CD4-positive, alpha-beta T cell treated with Interleukin-15 for 4 hours (primary cell): ENCODE data around the gene KLK12.

Source experiments
- DNase-seq: peaks from one replicate; pipeline ENCODE4 v3.0.0-alpha.2; 2020; ENCODE audit warnings: low spot score

Gene KLK12

DNA sequence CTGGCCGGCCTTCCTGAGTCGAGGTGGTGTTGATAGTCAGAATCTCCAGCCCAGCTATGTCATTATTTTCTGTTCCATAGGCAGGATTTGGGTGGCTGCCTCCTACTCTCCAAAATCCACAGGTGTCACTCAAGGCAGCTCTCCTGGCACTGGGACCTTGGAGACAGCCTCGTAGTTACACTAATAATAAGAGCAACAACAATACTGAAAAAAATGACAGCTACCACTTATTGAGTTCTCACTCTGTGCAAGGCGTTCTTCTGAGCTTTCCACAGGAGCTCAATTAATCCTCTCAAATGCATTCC is 12.2 kb upstream of the KLK12 start:
- DNase-seq: no peak

DNA sequence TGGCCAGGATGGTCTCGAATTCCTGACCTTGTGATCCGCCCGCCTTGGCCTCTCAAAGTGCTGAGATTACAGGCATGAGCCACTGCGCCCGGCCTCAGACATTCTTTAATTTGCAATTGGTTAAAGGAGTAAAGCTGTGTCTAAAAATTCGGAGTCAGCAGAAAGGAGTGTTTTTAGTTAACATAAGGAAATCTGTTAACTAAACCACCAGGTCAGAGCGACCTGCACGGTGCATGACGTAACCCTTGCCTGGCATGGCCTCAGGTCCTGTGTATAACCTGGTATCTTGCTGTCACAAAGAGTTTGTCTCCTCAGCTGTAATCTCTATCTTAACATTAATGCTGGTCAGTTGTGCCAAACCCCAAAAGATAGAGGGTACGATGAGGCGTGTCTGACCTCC is 9.5 kb upstream of the KLK12 start:
- no peak for DNase-seq

GRCh38 chr19:51043497-51043896 is 8.7 kb upstream of the KLK12 start:
- no peak for DNase-seq

- no peak for DNase-seq
Measured at GRCh38 chr19:51040151-51040550, 5.3 kb upstream of the KLK12 start.

DNA sequence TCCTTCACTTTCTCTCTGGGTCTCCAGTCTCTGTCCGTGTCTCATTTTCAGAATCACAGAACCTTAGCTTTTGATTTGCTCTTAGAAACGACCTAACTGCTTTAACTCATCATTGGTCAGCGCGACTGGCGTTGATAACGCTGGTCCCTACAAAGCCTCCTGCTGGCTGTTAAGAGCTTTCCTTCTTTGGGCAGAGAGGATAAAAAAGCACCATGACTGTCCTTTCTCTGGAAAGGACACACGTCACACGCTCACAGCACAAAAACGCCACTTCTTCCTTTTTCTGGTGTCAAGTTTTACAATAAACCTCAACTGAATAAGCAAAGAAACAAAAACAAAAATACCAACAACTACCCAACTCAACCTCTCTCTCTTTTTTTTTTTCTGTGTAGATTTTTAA is 1.7 kb upstream of the KLK12 start:
- no peak for DNase-seq

DNA sequence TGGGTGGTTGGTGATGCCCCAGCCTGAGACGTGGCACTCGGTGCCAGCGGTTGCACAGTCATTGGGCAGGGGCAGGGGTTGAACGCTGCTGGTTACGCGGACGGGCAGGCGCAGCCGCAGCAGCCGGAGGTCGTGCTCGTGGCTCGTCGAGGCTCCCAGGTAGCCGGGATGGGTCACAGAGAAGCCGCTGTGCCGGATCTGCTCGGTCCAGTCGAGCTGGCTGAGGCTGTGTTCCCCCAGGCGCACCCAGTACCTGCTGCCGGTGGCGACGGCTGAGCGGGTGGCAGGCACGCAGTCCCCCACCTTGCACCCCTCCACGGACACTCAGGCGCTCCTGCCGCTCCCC is 2.9 kb downstream of the KLK12 start:
- no peak for DNase-seq

DNA sequence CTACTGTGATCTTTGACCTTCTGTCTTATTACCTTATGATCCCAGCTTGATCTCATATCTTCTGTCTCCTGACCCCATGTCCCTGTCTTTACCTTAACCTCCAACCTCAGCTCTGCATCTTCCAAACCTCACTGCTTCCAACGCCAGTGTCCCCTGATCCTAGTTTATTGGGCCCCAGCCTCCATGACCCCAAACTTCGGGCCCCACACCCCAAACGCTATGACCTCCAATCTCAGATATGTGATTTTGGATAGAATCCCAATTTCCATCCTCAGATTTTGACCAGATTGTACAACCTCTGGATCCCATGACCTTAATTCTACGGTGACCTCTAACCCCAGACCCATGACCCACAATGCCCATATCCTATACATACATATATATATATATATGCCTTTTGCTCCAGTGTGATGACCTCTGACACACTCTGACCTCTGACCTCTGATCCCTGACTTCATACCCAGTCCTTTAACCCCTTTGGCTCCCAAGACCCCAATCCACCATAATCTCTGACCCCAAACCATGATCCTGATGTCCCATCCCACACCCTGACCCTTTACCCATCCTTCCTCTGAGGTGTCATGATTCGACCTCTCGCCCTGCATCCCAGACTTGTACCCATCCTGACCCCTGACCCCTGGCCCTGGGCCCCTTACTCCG is 3.5 kb downstream of the KLK12 start:
- no peak for DNase-seq

DNA sequence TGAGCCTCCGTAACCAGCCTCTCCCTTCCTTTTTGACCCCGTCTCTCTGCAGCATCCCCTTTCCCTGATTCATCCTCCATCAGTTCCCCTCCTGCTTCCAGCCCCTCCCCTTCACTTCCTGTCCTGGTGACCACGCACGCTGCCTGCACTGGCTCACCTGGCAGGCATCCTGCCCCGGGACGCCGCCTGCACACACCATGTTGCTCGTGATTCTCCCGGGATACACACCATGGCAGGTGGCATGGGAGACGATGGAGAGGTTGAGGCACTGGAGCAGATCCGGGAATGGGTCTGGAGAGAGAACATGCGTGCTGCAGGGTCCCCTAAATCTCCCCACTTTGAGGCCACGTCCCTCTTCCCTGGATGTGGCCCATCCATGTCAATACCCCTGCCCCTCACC is 4.2 kb downstream of the KLK12 start:
- DNase-seq: no peak

GRCh38 chr19:51029718-51030117 is 5.1 kb downstream of the KLK12 start:
- DNase-seq: no peak

DNA sequence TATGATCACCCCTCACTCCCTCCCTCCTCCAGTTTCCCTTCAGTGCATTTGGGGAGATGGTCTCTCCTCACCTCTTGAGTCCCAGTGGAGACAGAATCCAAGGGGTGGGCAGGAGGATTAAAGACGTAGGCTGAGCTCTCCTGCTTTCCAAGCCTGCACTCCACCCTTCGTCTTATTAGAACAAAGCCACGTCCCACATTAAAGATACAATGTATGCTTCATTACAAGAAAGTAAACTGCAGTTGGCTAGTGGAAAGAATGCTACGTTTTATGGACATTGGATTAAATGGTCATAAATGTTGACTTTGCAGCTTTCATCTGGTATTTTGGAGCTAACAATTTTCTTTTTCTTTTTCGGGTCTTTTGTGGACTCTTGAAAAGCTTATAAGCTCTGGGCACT is 6.9 kb downstream of the KLK12 start:
- DNase-seq: no peak

- no peak for DNase-seq
Measured at GRCh38 chr19:51027126-51027806, 7.5 kb downstream of the KLK12 start.

DNA sequence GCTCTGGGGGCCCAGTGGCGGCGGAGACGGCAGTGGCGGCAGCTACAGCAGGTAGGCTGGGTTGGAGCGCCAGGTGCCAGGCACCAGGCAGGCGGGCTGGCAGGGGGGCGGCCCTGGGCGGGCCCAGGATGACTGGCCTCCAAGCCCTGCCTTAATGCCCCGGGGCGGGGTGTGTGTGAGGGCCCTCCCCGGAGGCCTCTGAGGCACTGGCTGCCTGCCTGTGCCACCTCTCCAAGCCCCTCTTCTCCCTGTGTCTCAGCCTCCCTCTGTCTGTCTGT is 8.3 kb downstream of the KLK12 start, which contains the start of gene KLK11:
TSS of gene KLK11 (minus strand) at position 63 of the 278 bp plus-strand sequence. CDS start 985 bp downstream, outside the sequence.
- no peak for DNase-seq

GRCh38 chr19:51025809-51026553 is 8.8 kb downstream of the KLK12 start:
- DNase-seq: no peak

- no peak for DNase-seq
Measured at GRCh38 chr19:51025401-51025800, 9.4 kb downstream of the KLK12 start.

DNA sequence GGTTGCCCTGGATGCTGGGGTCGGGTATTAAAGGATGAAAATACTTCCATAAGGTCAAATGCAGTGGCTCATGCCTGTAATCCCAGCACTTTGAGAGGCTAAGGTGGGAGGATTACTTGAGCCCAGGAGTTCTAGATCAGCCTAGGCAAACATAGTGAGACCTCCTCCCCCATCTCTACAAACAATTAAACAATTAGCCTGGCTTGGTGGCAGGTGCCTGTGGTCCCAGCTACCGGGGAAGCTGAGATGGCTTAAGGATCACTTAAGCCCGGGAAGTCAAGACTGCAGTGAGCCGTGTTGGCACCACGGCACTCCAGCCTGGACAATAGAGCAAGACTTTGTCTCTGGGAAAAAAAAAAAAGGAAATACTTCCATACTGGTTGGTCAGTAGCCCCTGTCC is 9.9 kb downstream of the KLK12 start:
- DNase-seq: no peak

- no peak for DNase-seq
Measured at GRCh38 chr19:51023946-51024345, 10.9 kb downstream of the KLK12 start.

GRCh38 chr19:51022526-51022925 is 12.3 kb downstream of the KLK12 start:
- DNase-seq: no peak

- DNase-seq: peak; percentile 10
Measured at GRCh38 chr19:51020988-51021651, 13.7 kb downstream of the KLK12 start.

- DNase-seq: no peak
Measured at GRCh38 chr19:51019544-51019925, 15.3 kb downstream of the KLK12 start, which contains the start of gene KLK10. Gene KLK10, minus strand, starts transcription at chr19:51019709. Its CDS starts 579 bp downstream, at chr19:51019130.

DNA sequence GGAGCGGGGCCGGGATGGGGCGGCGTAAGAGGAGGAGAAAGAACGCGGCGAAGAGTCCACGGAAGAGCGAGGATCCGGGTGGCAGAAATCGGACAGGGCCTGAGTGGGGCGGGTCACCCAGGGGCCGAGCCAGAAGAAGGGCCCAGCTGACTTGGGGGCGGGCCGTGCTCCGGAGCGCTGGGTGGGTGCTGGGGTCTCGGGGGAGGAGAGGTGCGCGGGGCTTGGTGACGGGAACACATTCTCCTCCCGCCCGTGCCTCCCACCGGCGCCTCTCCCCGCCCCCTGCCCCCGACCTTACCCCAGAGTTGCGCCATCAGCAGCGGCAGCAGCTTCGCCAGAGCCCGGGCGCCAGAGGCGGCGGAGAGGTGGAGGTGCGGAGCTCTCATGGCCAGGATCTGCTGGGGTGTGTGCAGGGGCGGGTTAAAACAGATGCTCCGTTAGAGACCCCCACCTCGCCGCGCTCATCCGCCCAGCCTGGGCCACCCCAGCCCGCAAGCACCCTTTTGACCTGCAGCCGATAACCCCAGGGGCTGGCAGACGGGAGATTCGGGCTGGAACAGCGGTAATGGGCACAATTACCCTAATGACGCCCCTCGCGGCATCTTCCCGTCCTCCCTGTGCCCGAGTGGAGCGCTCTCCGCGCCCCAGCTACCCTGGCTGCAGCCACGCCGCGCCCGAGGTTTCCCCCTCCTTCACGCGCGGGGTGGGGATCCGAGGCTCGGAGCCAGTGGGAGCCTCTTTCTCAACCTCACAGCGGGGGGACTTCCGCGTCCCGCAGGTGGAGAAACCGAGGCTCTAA is 15.9 kb downstream of the KLK12 start:
- DNase-seq: no peak

DNA sequence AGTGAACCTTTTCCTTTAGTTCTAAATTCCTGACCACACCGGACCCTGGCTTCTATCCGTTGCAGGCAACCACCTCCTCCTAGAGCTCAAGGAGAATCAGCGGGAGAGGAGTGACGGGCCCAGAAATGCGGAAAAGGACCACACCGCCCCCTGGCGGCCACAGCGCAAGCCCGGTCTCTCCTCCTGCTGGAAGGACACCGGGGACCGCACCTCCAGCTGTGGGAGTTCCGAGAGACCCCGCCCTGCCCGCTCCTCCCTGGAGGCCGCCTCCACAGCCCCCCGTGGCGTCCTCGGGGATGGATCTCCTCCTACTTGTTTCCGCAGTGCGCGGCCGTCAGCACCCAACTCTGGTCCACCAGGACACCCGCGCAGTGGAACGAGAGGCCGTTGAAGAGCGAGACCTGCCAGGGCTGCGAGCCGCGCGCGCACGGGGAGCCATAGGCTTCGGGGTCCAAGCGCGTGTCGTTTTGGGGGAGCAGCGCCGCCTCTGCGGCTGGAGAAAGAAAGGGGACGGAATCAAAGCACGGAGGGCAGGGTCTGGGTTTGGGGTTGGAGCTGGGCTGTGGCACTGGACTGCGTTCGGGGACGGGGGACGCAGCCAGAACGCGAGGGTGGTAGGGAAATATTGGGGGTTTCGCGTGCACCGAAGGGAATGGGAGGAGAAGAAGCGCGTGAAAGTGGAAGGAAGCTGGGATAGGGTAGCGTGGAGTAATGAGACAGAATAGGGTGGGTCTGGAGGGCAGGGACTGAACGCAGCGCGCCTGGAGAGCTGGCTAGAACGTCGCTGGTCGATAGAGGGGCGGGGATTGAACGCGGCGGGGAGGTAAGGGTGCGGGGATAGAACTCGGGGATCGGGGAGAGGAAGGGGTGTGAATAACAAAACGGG is 17.8 kb downstream of the KLK12 start:
- DNase-seq: peak; percentile 29
